DND-41 (cell line): ENCODE data around the gene DPT.

Experiments used
- ATAC-seq: fragments of 200-7000 bp; cut with Tn5 transposase; 3 replicates; pipeline ENCODE4 v1.9.1; 2021; ENCODE audit warnings: low read depth; ENCODE audit not compliant: insufficient read depth
- DNase-seq: peaks from one replicate; pipeline ENCODE4 v3.0.0-alpha.2; 2020
- H2AFZ ChIP-seq: 2 replicates; pipeline ENCODE4 v1.6.0; 2012; ENCODE audit warnings: low read depth, low read length
- H3K27ac ChIP-seq: 2 replicates; pipeline ENCODE4 v1.5.1; 2012; ENCODE audit warnings: low read length, inconsistent platforms
- H3K27me3 ChIP-seq: fragments of 200-600 bp; sonication (generic); 2 replicates; pipeline ENCODE4 v1.6.0; 2012; ENCODE audit warnings: low read length, mild to moderate bottlenecking, inconsistent platforms; ENCODE audit not compliant: insufficient read depth, poor library complexity
- H3K36me3 ChIP-seq: 2 replicates; pipeline ENCODE4 v1.5.1; 2012; ENCODE audit warnings: low read length, inconsistent platforms; ENCODE audit not compliant: insufficient read depth
- H3K4me1 ChIP-seq: 2 replicates; pipeline ENCODE4 v1.5.1; 2012; ENCODE audit warnings: mild to moderate bottlenecking, low read length; ENCODE audit not compliant: insufficient read depth
- H3K4me2 ChIP-seq: 2 replicates; pipeline ENCODE4 v1.6.0; 2012; ENCODE audit warnings: mild to moderate bottlenecking, moderate library complexity, low read length, inconsistent platforms; ENCODE audit not compliant: insufficient read depth
- H3K4me3 ChIP-seq, 2 experiments: fragments of 200-600 bp in 1 of 2; shearing (Covaris generic) in 1 of 2; 2 replicates each; pipeline ENCODE4 v1.5.1; 2012 to 2016; ENCODE audit warnings: inconsistent platforms in 2 of 2, low read length in 2 of 2, mild to moderate bottlenecking in 2 of 2, low read depth in 1 of 2, moderate library complexity in 1 of 2
- H3K79me2 ChIP-seq: 2 replicates; pipeline ENCODE4 v1.6.0; 2012; ENCODE audit warnings: low read length, inconsistent platforms; ENCODE audit not compliant: insufficient read depth
- H3K9ac ChIP-seq: 2 replicates; pipeline ENCODE4 v1.6.0; 2012; ENCODE audit warnings: low read depth, mild to moderate bottlenecking, inconsistent platforms, low read length, moderate library complexity
- H3K9me3 ChIP-seq: 2 replicates; pipeline ENCODE4 v1.5.1; 2012; ENCODE audit warnings: low read length, moderate library complexity, mild to moderate bottlenecking, inconsistent platforms; ENCODE audit not compliant: insufficient read depth, severe bottlenecking
- H4K20me1 ChIP-seq: 2 replicates; pipeline ENCODE4 v1.6.0; 2012; ENCODE audit warnings: low read length; ENCODE audit not compliant: insufficient read depth
- EZH2 ChIP-seq: IDR thresholded peaks from 3 replicates; pipeline ENCODE4 v1.6.1; 2012; ENCODE audit warnings: borderline replicate concordance, low read depth, mild to moderate bottlenecking, moderate library complexity, low read length, inconsistent platforms; ENCODE audit not compliant: severe bottlenecking
- TF ChIP-seq, protein P1 (sequence below): IDR thresholded peaks from 2 replicates; pipeline ENCODE4 v1.5.1; 2012; ENCODE audit warnings: borderline replicate concordance, low read length, moderate library complexity, mild to moderate bottlenecking; ENCODE audit not compliant: poor library complexity, severe bottlenecking; ENCODE audit errors: extremely low read depth

DPT gene

DNA sequence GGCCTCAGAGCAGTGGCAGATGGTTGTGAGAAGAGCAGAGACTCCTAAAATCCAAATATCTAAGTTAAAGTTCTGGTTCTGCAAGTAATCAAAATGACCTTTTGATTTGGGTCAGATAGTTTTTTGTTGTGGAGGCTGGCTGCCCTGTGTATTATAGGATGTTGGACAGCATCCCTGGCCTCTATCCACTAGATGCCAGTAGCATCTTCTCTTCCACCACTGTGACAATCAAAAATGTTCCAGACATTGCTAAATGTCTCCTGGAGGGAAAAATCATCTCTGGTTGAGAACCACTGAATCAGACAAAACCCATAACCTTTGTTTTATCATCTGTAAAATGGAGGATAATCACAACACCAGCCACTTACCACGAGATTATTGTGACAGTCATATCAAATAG lies 5.9 kb upstream of the DPT start:
- no peaks in the 10 kb centered on the region for H4K20me1 ChIP-seq
- TF ChIP-seq, protein P1, sequence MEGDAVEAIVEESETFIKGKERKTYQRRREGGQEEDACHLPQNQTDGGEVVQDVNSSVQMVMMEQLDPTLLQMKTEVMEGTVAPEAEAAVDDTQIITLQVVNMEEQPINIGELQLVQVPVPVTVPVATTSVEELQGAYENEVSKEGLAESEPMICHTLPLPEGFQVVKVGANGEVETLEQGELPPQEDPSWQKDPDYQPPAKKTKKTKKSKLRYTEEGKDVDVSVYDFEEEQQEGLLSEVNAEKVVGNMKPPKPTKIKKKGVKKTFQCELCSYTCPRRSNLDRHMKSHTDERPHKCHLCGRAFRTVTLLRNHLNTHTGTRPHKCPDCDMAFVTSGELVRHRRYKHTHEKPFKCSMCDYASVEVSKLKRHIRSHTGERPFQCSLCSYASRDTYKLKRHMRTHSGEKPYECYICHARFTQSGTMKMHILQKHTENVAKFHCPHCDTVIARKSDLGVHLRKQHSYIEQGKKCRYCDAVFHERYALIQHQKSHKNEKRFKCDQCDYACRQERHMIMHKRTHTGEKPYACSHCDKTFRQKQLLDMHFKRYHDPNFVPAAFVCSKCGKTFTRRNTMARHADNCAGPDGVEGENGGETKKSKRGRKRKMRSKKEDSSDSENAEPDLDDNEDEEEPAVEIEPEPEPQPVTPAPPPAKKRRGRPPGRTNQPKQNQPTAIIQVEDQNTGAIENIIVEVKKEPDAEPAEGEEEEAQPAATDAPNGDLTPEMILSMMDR, result no peak
- no peak for TF ChIP-seq EZH2
- H3K36me3 ChIP-seq, result no peaks in the 10 kb centered on the region
- no peak overlapping the region for H3K4me3 ChIP-seq
- no peaks in the 10 kb centered on the region for H3K4me1 ChIP-seq
- no peak overlapping the region for H3K4me2 ChIP-seq
- ATAC-seq (no peak), DNase-seq (no peak)
- H3K27ac ChIP-seq, result no peak overlapping the region
- H3K9ac ChIP-seq, result no peak overlapping the region
- H3K27me3 ChIP-seq, result no peaks in the 10 kb centered on the region
- H3K79me2 ChIP-seq, result no peaks in the 10 kb centered on the region
- H3K9me3 ChIP-seq, result no peaks in the 10 kb centered on the region
- no peak overlapping the region for H2AFZ ChIP-seq

DNA sequence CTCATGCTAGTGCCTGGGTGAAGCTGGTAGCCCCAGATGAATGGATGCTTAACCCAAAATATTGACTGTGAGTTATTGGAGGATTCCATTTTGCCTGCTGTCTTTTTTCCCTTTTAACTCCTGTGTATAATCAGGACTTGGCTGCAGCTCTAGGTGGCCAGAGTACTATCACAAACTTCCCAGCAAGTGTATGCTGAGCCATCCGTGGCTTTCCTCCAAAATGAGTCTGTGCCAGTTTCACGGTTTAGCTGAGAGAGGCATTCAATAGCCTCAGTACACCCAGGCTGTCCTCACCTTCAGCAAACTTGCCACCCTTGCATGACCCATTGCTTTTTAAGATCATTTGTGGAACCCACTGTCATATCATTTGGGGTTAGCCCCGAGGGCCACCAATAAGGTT lies 5.3 kb upstream of the DPT start:
- H3K36me3 ChIP-seq, result no peaks in the 10 kb centered on the region
- no peak overlapping the region for H3K9ac ChIP-seq
- ATAC-seq, result no peak
- no peaks in the 10 kb centered on the region for H3K27me3 ChIP-seq
- no peaks in the 10 kb centered on the region for H3K9me3 ChIP-seq
- H3K4me2 ChIP-seq, result no peak overlapping the region
- no peaks in the 10 kb centered on the region for H3K79me2 ChIP-seq
- DNase-seq, result no peak
- no peak overlapping the region for H3K4me3 ChIP-seq
- H4K20me1 ChIP-seq, result no peaks in the 10 kb centered on the region
- H3K4me1 ChIP-seq, result no peaks in the 10 kb centered on the region
- H3K27ac ChIP-seq, result no peak overlapping the region
- TF ChIP-seq EZH2, result no peak
- TF ChIP-seq, protein P1, result no peak
- no peak overlapping the region for H2AFZ ChIP-seq

DNA sequence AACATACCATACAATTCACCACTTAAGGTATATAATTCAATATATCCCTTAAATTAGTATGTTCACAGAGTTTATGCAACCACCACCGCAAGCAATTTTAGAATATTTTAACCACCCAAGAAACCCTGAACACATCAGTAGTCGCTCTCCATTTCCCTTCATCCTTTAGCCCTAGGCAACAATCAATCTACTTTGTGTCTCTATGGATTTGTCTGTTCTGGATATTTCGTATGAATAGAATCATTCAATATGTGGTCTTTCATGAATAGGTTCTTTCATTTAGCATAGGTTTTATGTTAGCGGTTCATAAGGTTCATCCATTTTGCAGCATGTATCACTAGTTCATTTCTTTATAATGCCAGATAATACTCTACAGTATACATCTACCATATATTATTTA lies 4.2 kb upstream of the DPT start:
- H4K20me1 ChIP-seq, result no peaks in the 10 kb centered on the region
- DNase-seq, result no peak
- no peaks in the 10 kb centered on the region for H3K27me3 ChIP-seq
- H3K36me3 ChIP-seq, result no peaks in the 10 kb centered on the region
- no peaks in the 10 kb centered on the region for H3K4me1 ChIP-seq
- H3K9ac ChIP-seq, result no peak overlapping the region
- H3K9me3 ChIP-seq, result no peaks in the 10 kb centered on the region
- no peak overlapping the region for H3K4me3 ChIP-seq
- no peak overlapping the region for H3K27ac ChIP-seq
- no peak overlapping the region for H2AFZ ChIP-seq
- H3K4me2 ChIP-seq, result no peak overlapping the region
- no peak for ATAC-seq
- TF ChIP-seq, protein P1, result no peak
- TF ChIP-seq EZH2, result no peak
- no peaks in the 10 kb centered on the region for H3K79me2 ChIP-seq

DNA sequence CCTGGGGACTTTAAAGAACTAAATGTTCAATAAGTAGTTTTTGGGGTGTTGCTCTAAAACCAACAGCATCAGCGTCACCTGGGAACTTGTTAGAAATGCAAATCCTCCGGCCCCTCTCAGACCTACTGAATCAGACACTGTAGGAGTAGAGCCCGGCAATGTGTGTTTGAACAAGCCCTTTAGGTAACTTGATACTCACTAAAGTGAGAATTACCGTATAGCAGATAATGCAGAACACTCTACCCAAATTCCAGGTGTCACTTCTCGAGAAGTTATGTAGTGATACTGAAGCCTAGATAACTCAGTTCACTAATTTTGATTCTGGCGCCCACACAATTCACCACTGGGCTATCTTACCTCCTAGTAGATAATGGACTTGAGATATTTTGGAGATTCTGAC lies 3.7 kb upstream of the DPT start:
- no peaks in the 10 kb centered on the region for H3K27me3 ChIP-seq
- no peaks in the 10 kb centered on the region for H4K20me1 ChIP-seq
- no peaks in the 10 kb centered on the region for H3K9me3 ChIP-seq
- no peak overlapping the region for H3K4me2 ChIP-seq
- H3K36me3 ChIP-seq, result no peaks in the 10 kb centered on the region
- ATAC-seq, result no peak
- H3K27ac ChIP-seq, result no peak overlapping the region
- H3K4me1 ChIP-seq, result no peaks in the 10 kb centered on the region
- H2AFZ ChIP-seq, result no peak overlapping the region
- no peak overlapping the region for H3K4me3 ChIP-seq
- no peak overlapping the region for H3K9ac ChIP-seq
- H3K79me2 ChIP-seq, result no peaks in the 10 kb centered on the region
- DNase-seq, result no peak
- TF ChIP-seq, protein P1, result no peak
- TF ChIP-seq EZH2, result no peak
